Heart left ventricle (tissue), 16 donors: ENCODE measurements around the gene PARD3. TPM values are rescaled to one million over a fixed set of nuclear protein-coding genes. Genes with fewer than 3 reads are reported as not detected.

Experiments used
- ATAC-seq, 4 donors: fragments of 200-7000 bp; cut with Tn5 transposase; one replicate each; pipeline ENCODE4 v1.9.1; 2020 to 2022; ENCODE audit warnings: moderate library complexity in 4 of 4, mild to moderate bottlenecking in 3 of 4, moderate number of reproducible peaks in 1 of 4
- DNase-seq, 5 donors: peaks; one replicate each; pipeline ENCODE4 v3.0.0-alpha.2; 2020
- H3K27ac ChIP-seq, 12 donors: fragments of 200-600 bp; sonication (generic) in 4 of 12; one replicate each; pipeline versions ENCODE4 v1.5.0 to v1.8.0; 2016 to 2022; ENCODE audit warnings: mild to moderate bottlenecking in 2 of 12
- H3K27me3 ChIP-seq, 9 donors: fragments of 200-600 bp; sonication (generic) in 2 of 9; one replicate each; pipeline versions ENCODE4 v1.5.1 to v1.8.0; 2016 to 2022; ENCODE audit warnings: mild to moderate bottlenecking in 3 of 9
- H3K36me3 ChIP-seq, 9 donors: fragments of 200-600 bp; sonication (generic) in 2 of 9; one replicate each; pipeline versions ENCODE4 v1.5.0 to v1.8.0; 2018 to 2022; ENCODE audit warnings: mild to moderate bottlenecking in 2 of 9
- H3K4me1 ChIP-seq, 12 donors: fragments of 200-600 bp; sonication (generic) in 4 of 12; one replicate each; pipeline versions ENCODE4 v1.5.0 to v1.8.0; 2016 to 2022; ENCODE audit warnings: mild to moderate bottlenecking in 3 of 12
- H3K4me3 ChIP-seq, 12 donors: fragments of 200-600 bp; sonication (generic) in 4 of 12; one replicate each; pipeline versions ENCODE4 v1.5.0 to v1.8.0; 2017 to 2022; ENCODE audit warnings: mild to moderate bottlenecking in 9 of 12, moderate library complexity in 4 of 12
- H3K9me3 ChIP-seq, 12 donors: fragments of 200-600 bp; sonication (generic) in 4 of 12; one replicate each; pipeline versions ENCODE4 v1.5.0 to v1.8.0; 2016 to 2022; ENCODE audit warnings: mild to moderate bottlenecking in 1 of 12
- POLR2A ChIP-seq, 2 donors: fragments of 450-650 bp; IDR thresholded peaks; one replicate each; pipeline ENCODE4 v1.6.1; 2017; ENCODE audit warnings: antibody characterized with exemption in 2 of 2, mild to moderate bottlenecking in 2 of 2, moderate library complexity in 2 of 2
- WGBS, 4 donors: extraction: QIAGEN DNeasy Blood & Tissue Kit in 2 of 4; methylation state at CpG; one replicate each; pipeline versions ENCODE4 v1.1.5 to v1.1.7; 2013 to 2018; 5-methylcytosine and 5-hydroxymethylcytosine counted together
- intact Hi-C, 10 donors: fragments of 100-400 bp; cut with DNase I; formaldehyde crosslinking; loops; one replicate each; pipeline versions ENCODE4 v1.11.1 to v1.14.2; 2022
- polyA plus RNA-seq, 2 donors: library from polyadenylated mRNA; stranded (reverse); fragments of 200-250 nt; gene quantifications; one replicate each; pipeline ENCODE4 v1.2.3, GENCODE V29; 2013
- total RNA-seq, 9 donors: library from RNA; depleted of rRNA in 2 of 9; stranded (reverse); fragments of >200 nt in 2 of 9; fragmentation: NEBNext Ultra II Directional in 3 of 9; extraction: Animal tissue kit (Norgen Biotek cat#: 25700) in 3 of 9; gene quantifications; one replicate each; pipeline versions ENCODE4 v1.1.0 to v1.2.4, GENCODE V29; 2016 to 2023
- TF ChIP-seq, protein P1 (sequence below), 12 donors: fragments of 200-600 bp; sonication (generic) in 4 of 12; IDR thresholded peaks; one replicate each; pipeline versions ENCODE4 v1.5.0 to v1.8.0; 2018 to 2022; ENCODE audit warnings: antibody characterized with exemption in 12 of 12, mild to moderate bottlenecking in 5 of 12
- donor health status: ischemic (EF 13 %, LVEDD 7.1; RV severe dilation, severe dysfunction).
- donor health status: healthy with polysubstance abuse.
- donor health status: DM: no; HTN: yes; CAD: no.
- donor health status: DM: no; HTN: no; CAD: no.
- donor health status: ischemic (EF 25% LVEDD 6.9; RV normal size, moderate dysfunction).
- donor health status: ischemic (EF 25% LVEDD 5.7; RV mildly dilated, moderate dysfunction).
- donor health status: healthy.
- donor health status: DM: yes; HTN: yes; CAD: no.
- donor health status: ischemic (EF 35%, LVEDD 5.7; RV mildly dilated, moderate dysfunction).
- donor health status: nonischemic (EF 11% LVEDD 7.7; RV severe dilation, severe dysfunction).
- donor health status: DM: yes; HTN: yes; CAD: no.
- donor health status: PGD.
- donor health status: ischemic (EF 29% LVEDD 5.4; RV normal size, mild dysfunction).
- donor health status: nonischemic (EF 23%, LVEDD 6.1; RV moderate dilation, normal function).

Gene PARD3
- total and polyA plus RNA-seq, 11 donors: 24.8 to 69.7 (median 33.1) TPM

DNA sequence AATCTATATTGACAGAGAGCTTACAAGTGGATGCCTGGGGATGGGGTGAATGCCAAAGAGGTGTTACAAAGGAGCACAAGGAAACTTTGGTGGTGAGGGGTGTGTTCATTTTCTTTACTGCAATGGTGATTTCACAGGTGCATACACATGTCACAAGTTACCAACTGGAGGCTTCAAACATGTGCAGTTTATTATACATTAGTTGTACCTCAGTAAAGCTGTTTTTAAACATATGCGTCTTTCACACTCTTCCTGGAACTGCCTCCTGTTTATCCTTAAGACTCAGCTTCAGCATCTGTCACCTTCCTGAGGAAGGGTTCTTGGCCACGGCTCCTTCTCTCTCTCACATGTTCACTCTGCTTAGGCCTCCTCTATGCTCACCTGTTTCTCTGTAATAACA is 731.5 kb downstream of the PARD3 start:
- intact Hi-C loops: no loop called here
- no peak overlapping the region for H3K27ac ChIP-seq
- TF ChIP-seq, protein P1, sequence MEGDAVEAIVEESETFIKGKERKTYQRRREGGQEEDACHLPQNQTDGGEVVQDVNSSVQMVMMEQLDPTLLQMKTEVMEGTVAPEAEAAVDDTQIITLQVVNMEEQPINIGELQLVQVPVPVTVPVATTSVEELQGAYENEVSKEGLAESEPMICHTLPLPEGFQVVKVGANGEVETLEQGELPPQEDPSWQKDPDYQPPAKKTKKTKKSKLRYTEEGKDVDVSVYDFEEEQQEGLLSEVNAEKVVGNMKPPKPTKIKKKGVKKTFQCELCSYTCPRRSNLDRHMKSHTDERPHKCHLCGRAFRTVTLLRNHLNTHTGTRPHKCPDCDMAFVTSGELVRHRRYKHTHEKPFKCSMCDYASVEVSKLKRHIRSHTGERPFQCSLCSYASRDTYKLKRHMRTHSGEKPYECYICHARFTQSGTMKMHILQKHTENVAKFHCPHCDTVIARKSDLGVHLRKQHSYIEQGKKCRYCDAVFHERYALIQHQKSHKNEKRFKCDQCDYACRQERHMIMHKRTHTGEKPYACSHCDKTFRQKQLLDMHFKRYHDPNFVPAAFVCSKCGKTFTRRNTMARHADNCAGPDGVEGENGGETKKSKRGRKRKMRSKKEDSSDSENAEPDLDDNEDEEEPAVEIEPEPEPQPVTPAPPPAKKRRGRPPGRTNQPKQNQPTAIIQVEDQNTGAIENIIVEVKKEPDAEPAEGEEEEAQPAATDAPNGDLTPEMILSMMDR (IDR thresholded peaks at IDR 0.05): no peak
- no peak for TF ChIP-seq POLR2A (IDR thresholded peaks at IDR 0.05)
- no peak for DNase-seq
- H3K4me1 ChIP-seq: peaks cover 0 to 24% (median 4%) of the 10 kb centered on the region in 12 donors
- no peaks in the 10 kb centered on the region for H3K36me3 ChIP-seq
- H3K4me3 ChIP-seq: no peak overlapping the region
- no peaks in the 10 kb centered on the region for H3K27me3 ChIP-seq
- peaks cover 0 to 14% (median 0%) of the 10 kb centered on the region in 12 donors for H3K9me3 ChIP-seq
- no peak for ATAC-seq
- WGBS, 4 donors: 94 to 99% (median 98%) methylated on average over 2 of the region's 2 CpGs

DNA sequence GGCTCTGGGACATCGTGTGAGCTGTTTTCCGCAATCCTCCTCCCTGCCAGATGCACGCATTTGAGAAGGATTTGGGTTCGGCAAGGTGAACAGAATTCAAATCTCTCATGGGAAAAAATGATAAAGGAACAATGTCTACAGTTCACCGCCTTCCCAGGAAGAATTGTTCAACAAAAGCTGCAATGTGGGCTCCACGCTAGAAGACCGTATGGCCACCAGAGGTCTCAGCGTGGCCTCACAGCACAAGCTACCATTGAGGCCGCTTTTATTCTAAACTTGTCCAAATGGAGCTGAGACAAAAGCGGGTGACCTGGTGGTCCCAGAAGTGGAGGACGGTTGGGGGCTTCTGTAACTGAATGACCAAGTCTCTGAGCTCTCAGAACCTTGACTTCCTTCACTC is 733.1 kb downstream of the PARD3 start:
- DNase-seq (no peak), ATAC-seq (no peak)
- Histone ChIP-seq H3K27me3 (no peaks in the 10 kb centered on the region), H3K4me3 (no peak overlapping the region), H3K27ac (no peak overlapping the region), H3K4me1 (peaks cover 0 to 40% (median 12%) of the 10 kb centered on the region in 12 donors), H3K36me3 (no peaks in the 10 kb centered on the region), H3K9me3 (peaks cover 0 to 14% (median 0%) of the 10 kb centered on the region in 12 donors)
- WGBS, 4 donors: 93 to 97% (median 94%) methylated on average over 11 of the region's 11 CpGs
- intact Hi-C loops: no loop called here
- TF ChIP-seq, protein P1 (IDR thresholded peaks at IDR 0.05): no peak
- TF ChIP-seq POLR2A (IDR thresholded peaks at IDR 0.05): no peak

DNA sequence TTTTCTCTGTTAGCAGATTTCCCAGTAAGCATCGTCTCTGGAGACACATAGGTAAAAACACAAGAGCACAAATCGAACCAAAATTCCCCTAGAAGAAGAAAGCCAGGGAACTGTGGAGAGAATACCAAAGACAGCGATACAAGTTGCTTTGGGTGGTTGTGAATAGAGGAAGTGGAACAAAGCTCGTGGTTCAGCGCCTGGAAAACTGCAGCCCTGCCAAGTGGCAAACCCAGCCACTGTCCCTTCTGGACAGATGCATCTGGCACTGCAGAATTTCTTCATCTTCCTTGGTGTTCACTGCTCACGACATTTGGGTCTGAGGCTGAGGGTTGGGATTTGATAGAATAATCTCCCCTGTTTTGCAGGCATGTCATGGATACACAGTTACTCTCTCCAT is 733.8 kb downstream of the PARD3 start:
- TF ChIP-seq POLR2A (IDR thresholded peaks at IDR 0.05): no peak
- TF ChIP-seq, protein P1 (IDR thresholded peaks at IDR 0.05): no peak
- intact Hi-C loops: no loop called here
- Histone ChIP-seq H3K27ac (peak overlapping the region in 2 of 12 donors; percentile 25 to 51), H3K4me1 (peaks cover 0 to 41% (median 12%) of the 10 kb centered on the region in 12 donors), H3K36me3 (no peaks in the 10 kb centered on the region), H3K4me3 (no peak overlapping the region), H3K27me3 (no peaks in the 10 kb centered on the region), H3K9me3 (peaks cover 0 to 17% (median 2%) of the 10 kb centered on the region in 12 donors)
- ATAC-seq (no peak), DNase-seq (no peak)
- WGBS, 4 donors: 70 to 80% (median 77%) methylated on average over 6 of the region's 6 CpGs

DNA sequence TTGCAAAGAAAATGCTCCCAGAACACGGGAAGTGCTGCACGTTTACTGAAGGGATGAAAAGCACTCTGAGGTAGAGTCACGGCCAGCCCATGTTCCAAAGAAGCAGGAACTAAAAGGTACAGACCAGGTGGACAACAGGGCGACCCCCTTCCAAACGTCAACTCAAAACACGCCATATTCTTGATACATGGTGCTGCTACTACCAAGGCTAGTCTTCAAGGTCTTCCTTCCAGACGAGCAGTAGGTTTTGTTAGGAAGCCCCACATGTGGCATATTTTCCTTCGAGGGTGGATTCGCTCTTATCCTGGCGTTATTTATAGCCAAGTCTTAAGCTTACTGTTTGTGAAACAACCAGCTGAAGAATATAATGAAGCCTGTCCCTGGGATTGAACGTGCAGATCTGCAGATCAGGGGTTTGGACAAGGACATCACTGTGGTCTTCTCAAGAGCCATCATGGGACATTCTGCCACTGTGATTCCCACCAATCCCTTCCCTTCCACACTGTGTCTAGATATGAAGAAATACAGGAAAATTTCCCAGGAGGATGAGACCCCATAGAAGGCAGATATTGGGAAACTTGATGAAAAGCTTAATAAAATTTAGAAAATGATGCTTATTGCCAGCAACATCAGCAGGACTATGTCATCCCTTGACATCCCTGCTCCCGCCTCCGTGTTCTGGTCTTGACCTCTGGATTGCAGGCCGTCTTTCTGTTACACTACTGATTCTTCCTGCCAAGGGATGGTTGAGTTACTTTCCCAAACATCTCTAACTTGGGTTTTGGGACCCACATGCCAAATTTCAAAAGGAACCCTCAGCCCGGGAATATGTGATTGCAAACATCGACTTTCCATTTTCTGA is 734.4 kb downstream of the PARD3 start:
- intact Hi-C loops: no loop called here
- no peaks in the 10 kb centered on the region for H3K36me3 ChIP-seq
- DNase-seq (peak in 4 of 5 donors; percentile 25 to 54 (median 48)), ATAC-seq (peak in 3 of 4 donors; percentile 58 to 70 (median 64))
- H3K27ac ChIP-seq: peak overlapping the region in 5 of 12 donors; percentile 5 to 51 (median 24)
- H3K9me3 ChIP-seq: peaks cover 0 to 22% (median 5%) of the 10 kb centered on the region in 12 donors
- TF ChIP-seq POLR2A (IDR thresholded peaks at IDR 0.05): no peak
- TF ChIP-seq, protein P1 (IDR thresholded peaks at IDR 0.05): no peak
- H3K4me3 ChIP-seq: no peak overlapping the region
- 74 to 81% (median 79%) methylated on average over 16 of the region's 16 CpGs for WGBS, 4 donors
- H3K27me3 ChIP-seq: no peaks in the 10 kb centered on the region
- peaks cover 0 to 41% (median 12%) of the 10 kb centered on the region in 12 donors for H3K4me1 ChIP-seq
